Esophagus mucosa (tissue), 1 donor: ENCODE measurements around the gene PTPRS. TPM values are rescaled to one million over a fixed set of nuclear protein-coding genes. Genes with fewer than 3 reads are reported as not detected.

Experiments used
- ATAC-seq: fragments of 200-7000 bp; cut with Tn5 transposase; one replicate; pipeline ENCODE4 v1.9.1; 2020
- total RNA-seq: library from RNA; stranded (reverse); gene quantifications from one replicate; pipeline ENCODE4 v1.2.4, GENCODE V29; 2023
- donor health status: DM: yes; HTN: yes; CAD: no.

Gene PTPRS
- total RNA-seq, 1 donor from 2014 or later = 38.7 TPM

- ATAC-seq = no peak
These were observed 35.4 kb downstream of the PTPRS start for GRCh38 chr19:5305163-5305562.

- ATAC-seq = no peak
These were observed 36.1 kb downstream of the PTPRS start for GRCh38 chr19:5304486-5304885.

- no peak for ATAC-seq
These were observed 37.4 kb downstream of the PTPRS start for GRCh38 chr19:5303208-5303607.

GRCh38 chr19:5302396-5302795 lies 38.2 kb downstream of the PTPRS start:
- ATAC-seq = no peak

GRCh38 chr19:5299137-5299536 lies 41.5 kb downstream of the PTPRS start:
- no peak for ATAC-seq

- peak; percentile 95 for ATAC-seq
These were observed 42.1 kb downstream of the PTPRS start for GRCh38 chr19:5298471-5298901.

GRCh38 chr19:5297272-5297669 lies 43.3 kb downstream of the PTPRS start:
- ATAC-seq = no peak

- ATAC-seq = no peak
These were observed 43.9 kb downstream of the PTPRS start for GRCh38 chr19:5296457-5297271.

GRCh38 chr19:5296021-5296420 lies 44.6 kb downstream of the PTPRS start:
- no peak for ATAC-seq

GRCh38 chr19:5294403-5295160 lies 46.0 kb downstream of the PTPRS start:
- ATAC-seq = no peak

GRCh38 chr19:5293612-5294378 lies 46.8 kb downstream of the PTPRS start:
- peak; percentile 32 for ATAC-seq

- peak; percentile 81 for ATAC-seq
These were observed 47.6 kb downstream of the PTPRS start for GRCh38 chr19:5292822-5293611.

GRCh38 chr19:5292453-5292821 lies 48.2 kb downstream of the PTPRS start:
- peak; percentile 4 for ATAC-seq

GRCh38 chr19:5291588-5292193 lies 48.9 kb downstream of the PTPRS start:
- ATAC-seq = no peak

Other genes with a start within 250 kb of the PTPRS start
- gene ZNRF4, start 114.6 kb upstream of the PTPRS start, total RNA-seq = not detected
- gene TINCR, start 227.1 kb upstream of the PTPRS start, total RNA-seq = 29.7 TPM